Lung (tissue), 16 donors: ENCODE data around the gene SLC5A6. TPM values are rescaled to one million over a fixed set of nuclear protein-coding genes. Genes with fewer than 3 reads are reported as not detected.

ENCODE experiments used
- ATAC-seq: fragments of 200-7000 bp; cut with Tn5 transposase; one replicate; pipeline ENCODE4 v1.9.1; 2020; ENCODE audit warnings: moderate number of reproducible peaks; ENCODE audit not compliant: insufficient read depth, low FRiP score
- DNase-seq, 3 donors: peaks; one replicate each; pipeline ENCODE4 v3.0.0-alpha.2; 2013 to 2017
- H3K27ac ChIP-seq, 2 donors: one replicate each; pipeline ENCODE4 v1.5.1; 2013; ENCODE audit warnings: mild to moderate bottlenecking in 2 of 2, moderate library complexity in 2 of 2, control low read depth in 1 of 2, inconsistent platforms in 1 of 2, low read depth in 1 of 2, low read length in 1 of 2
- H3K27me3 ChIP-seq, 3 donors: one replicate each; pipeline ENCODE4 v1.5.1; 2013; ENCODE audit warnings: low read length in 2 of 3; ENCODE audit not compliant: control insufficient read depth in 3 of 3, insufficient read depth in 3 of 3
- H3K36me3 ChIP-seq, 4 donors: one replicate each; pipeline ENCODE4 v1.5.1; 2013; ENCODE audit warnings: low read length in 4 of 4, mild to moderate bottlenecking in 1 of 4, moderate library complexity in 1 of 4; ENCODE audit not compliant: control insufficient read depth in 4 of 4, insufficient read depth in 4 of 4
- H3K4me1 ChIP-seq, 5 donors: one replicate each; pipeline ENCODE4 v1.5.1; 2013; ENCODE audit warnings: low read length in 5 of 5, mild to moderate bottlenecking in 2 of 5, moderate library complexity in 1 of 5; ENCODE audit not compliant: control insufficient read depth in 5 of 5, insufficient read depth in 5 of 5
- H3K4me3 ChIP-seq: one replicate; pipeline ENCODE4 v1.5.1; 2013; ENCODE audit warnings: mild to moderate bottlenecking, control low read depth, moderate library complexity
- H3K9ac ChIP-seq, 2 donors: one replicate each; pipeline ENCODE4 v1.5.1; 2013; ENCODE audit warnings: low read length in 2 of 2, control low read depth in 1 of 2; ENCODE audit not compliant: insufficient read depth in 1 of 2
- H3K9me3 ChIP-seq, 4 donors: one replicate each; pipeline ENCODE4 v1.5.1; 2013; ENCODE audit warnings: low read length in 3 of 4, mild to moderate bottlenecking in 1 of 4, moderate library complexity in 1 of 4; ENCODE audit not compliant: control insufficient read depth in 4 of 4, insufficient read depth in 3 of 4
- CTCF ChIP-seq: IDR thresholded peaks from 2 replicates; pipeline ENCODE4 v1.5.1; 2012; ENCODE audit warnings: mild to moderate bottlenecking; ENCODE audit errors: control extremely low read depth, extremely low read depth
- WGBS, 2 donors: extraction: QIAGEN DNeasy Blood & Tissue Kit; methylation state at CpG; one replicate each; pipeline ENCODE4 v1.1.7; 2013; 5-methylcytosine and 5-hydroxymethylcytosine counted together
- long read RNA-seq, 5 donors: transcript quantifications; one replicate each; lab custom pipeline, GENCODE V29; 2026
- polyA plus RNA-seq, 2 donors: library from polyadenylated mRNA; stranded (reverse); fragments of 200-250 nt; gene quantifications; one replicate each; pipeline ENCODE4 v1.2.1, GENCODE V29; 2013
- total RNA-seq, 2 donors: library from RNA; depleted of rRNA in 1 of 2; stranded (reverse); fragments of >200 nt in 1 of 2; gene quantifications; one replicate each; pipeline ENCODE4 v1.2.1, GENCODE V29; 2014 to 2021
- donor health status: control.
- donor health status: control.
- donor health status: Bipolar disorder and iron deficiency.
- donor health status: healthy.
- donor health status: DM: yes; HTN: yes; CAD: no.

Gene SLC5A6
- total RNA-seq (10 to 100 TPM; 12.1 to 32.5 TPM), polyA plus RNA-seq (10 to 100 TPM; 15.2 to 33.1 TPM)
- long read RNA-seq, donor 1, partial matches to known transcripts, result 0 of 1 reads
- long read RNA-seq, donor 1, other reads (novel, unspliced or antisense), result 0 of 1 reads
- long read RNA-seq, donor 2, partial matches to known transcripts, result 0 of 2 reads
- long read RNA-seq, donor 2, other reads (novel, unspliced or antisense), result 0 of 2 reads
- long read RNA-seq, donor 3, result 0 reads
- long read RNA-seq, donor 4, result 0 reads
- long read RNA-seq, donor 5, partial matches to known transcripts, result 0 of 1 reads
- long read RNA-seq, donor 5, other reads (novel, unspliced or antisense), result 0 of 1 reads

- Histone ChIP-seq H3K9me3 (no peaks in the 10 kb centered on the region), H3K27me3 (no peaks in the 10 kb centered on the region), H3K27ac (peak within 1 kb of the TSS; percentile 99 to 100), H3K9ac (peak within 1 kb of the TSS; percentile 91 to 95), H3K36me3 (peaks cover 3 to 20% (median 8%) of the 10 kb centered on the region in 4 donors), H3K4me3 (peak within 1 kb of the TSS; percentile 84), H3K4me1 (peaks cover 0 to 19% (median 3%) of the 10 kb centered on the region in 5 donors)
- ATAC-seq (peak; percentile 97), DNase-seq (peak; percentile 91 to 94 (median 93))
- WGBS, 2 donors, result 0% methylated on average over 56 to 73 of the region's 73 CpGs
- TF ChIP-seq CTCF, result no peak
Observed at GRCh38 chr2:27211943-27212625, at the start of gene SLC5A6, which contains the start of gene ATRAID. SLC5A6 (minus strand) TSS chr2:27212268; CDS start chr2:27207650, 4,618 bp downstream. ATRAID (plus strand) TSS chr2:27212041; CDS start chr2:27212369, 328 bp downstream.

DNA sequence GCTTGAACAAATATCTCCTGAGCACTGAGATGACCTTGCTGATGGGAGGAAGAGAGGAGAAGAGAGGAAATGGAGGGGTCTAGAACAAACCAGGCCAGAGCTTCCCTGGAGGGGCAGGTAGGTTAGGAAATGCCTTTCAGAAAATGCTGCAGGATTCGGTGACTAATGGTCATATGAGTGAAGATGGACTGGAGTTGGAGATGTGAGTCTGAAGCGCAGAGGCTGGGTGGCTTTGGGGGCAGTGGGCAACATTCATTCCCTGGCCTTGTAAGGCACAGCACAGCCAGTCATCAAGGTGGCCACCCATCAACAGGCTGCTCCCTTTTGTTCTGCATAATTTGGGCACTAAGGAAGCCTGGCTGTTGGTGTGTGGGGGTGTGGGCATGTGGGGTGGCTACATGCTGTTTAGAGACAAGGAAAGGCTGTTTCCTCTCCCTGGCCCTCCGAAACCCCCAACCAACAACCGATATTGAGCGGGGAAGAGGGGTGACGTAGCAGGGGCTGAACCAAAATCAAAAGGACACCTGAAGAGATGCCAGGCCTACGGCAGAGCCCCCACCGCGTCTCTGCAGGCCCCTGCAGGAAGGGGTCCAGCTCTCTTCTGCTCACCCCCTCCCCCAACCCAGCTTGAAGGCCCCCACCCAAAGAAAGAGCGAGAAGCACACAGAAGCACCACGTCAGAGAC lies 49.3 kb upstream of the SLC5A6 start:
- Histone ChIP-seq H3K27me3 (peaks cover 0 to 70% (median 53%) of the 10 kb centered on the region in 3 donors), H3K27ac (no peak overlapping the region)
- ATAC-seq, result no peak

GRCh38 chr2:27258051-27258450 lies 46.0 kb upstream of the SLC5A6 start:
- no peak for ATAC-seq
- WGBS, 2 donors, result 86 to 97% methylated on average over 8 of the region's 8 CpGs
- no peak for DNase-seq
- Histone ChIP-seq H3K27me3 (peaks cover 0 to 56% (median 25%) of the 10 kb centered on the region in 3 donors), H3K9me3 (no peaks in the 10 kb centered on the region), H3K9ac (no peak overlapping the region), H3K4me3 (no peak overlapping the region), H3K27ac (no peak overlapping the region), H3K36me3 (no peaks in the 10 kb centered on the region), H3K4me1 (peaks cover 0 to 7% (median under 1%) of the 10 kb centered on the region in 5 donors)
- no peak for TF ChIP-seq CTCF

More for the DNA sequence above, 49.3 kb upstream of the SLC5A6 start:
- H3K4me3 ChIP-seq, result no peak overlapping the region
- no peak for DNase-seq
- no peak overlapping the region for H3K9ac ChIP-seq
- H3K9me3 ChIP-seq, result peaks cover 0 to 2% (median 0%) of the 10 kb centered on the region in 4 donors
- 52 to 53% methylated on average over 11 of the region's 11 CpGs for WGBS, 2 donors
- TF ChIP-seq CTCF, result no peak
- no peaks in the 10 kb centered on the region for H3K36me3 ChIP-seq
- H3K4me1 ChIP-seq, result peaks cover 0 to 19% (median 4%) of the 10 kb centered on the region in 5 donors
